Epithelial cell of prostate (primary cell): Measurements from ENCODE around the gene EPHB4.
"Not testable (repeated sequence)": the region's sequence is repeated elsewhere in the genome, so short reads cannot be mapped to it uniquely, and the experiment has no call there.

Experiments used
- DNase-seq: peaks from one replicate; pipeline ENCODE4 v3.0.0-alpha.2; 2011; ENCODE audit warnings: low read depth, low spot score
- H3K27ac ChIP-seq: fragments of 450-650 bp; 2 replicates; pipeline ENCODE4 v1.5.1; 2017; ENCODE audit warnings: mild to moderate bottlenecking

The EPHB4 gene

GRCh38 chr7:100793806-100794660 is 33.3 kb downstream of the EPHB4 start:
- DNase-seq = no peak
- H3K27ac ChIP-seq = no peak overlapping the region

GRCh38 chr7:100791881-100792666 is 35.2 kb downstream of the EPHB4 start:
- H3K27ac ChIP-seq = no peak overlapping the region
- no peak for DNase-seq

GRCh38 chr7:100789055-100789454 is 38.3 kb downstream of the EPHB4 start:
- H3K27ac ChIP-seq = no peak overlapping the region
- no peak for DNase-seq

GRCh38 chr7:100786323-100786722 is 41.0 kb downstream of the EPHB4 start:
- DNase-seq = no peak

GRCh38 chr7:100785878-100786277 is 41.4 kb downstream of the EPHB4 start:
- no peak overlapping the region for H3K27ac ChIP-seq
- DNase-seq = no peak

More at GRCh38 chr7:100786323-100786722, 41.0 kb downstream of the EPHB4 start:
- H3K27ac ChIP-seq = no peak overlapping the region

DNA sequence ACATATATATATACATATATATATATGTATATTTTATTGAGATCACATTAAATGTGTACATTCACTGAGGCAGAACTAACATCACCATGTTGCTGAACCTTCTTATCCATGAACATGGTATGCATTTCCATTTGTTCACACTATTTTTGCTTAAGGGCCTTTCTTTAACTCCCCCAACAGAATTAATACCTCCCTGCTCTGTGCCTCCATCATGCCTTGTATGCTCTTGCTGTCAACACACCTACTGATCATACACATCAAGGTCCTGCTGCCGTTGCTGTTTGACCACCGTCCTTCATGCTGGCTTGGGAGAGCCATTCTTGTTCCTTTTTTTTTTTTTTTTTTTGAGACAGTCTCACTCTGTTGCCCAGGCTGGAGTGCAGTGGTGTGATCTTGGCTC is 43.5 kb downstream of the EPHB4 start:
- no peak overlapping the region for H3K27ac ChIP-seq
- no peak for DNase-seq

DNA sequence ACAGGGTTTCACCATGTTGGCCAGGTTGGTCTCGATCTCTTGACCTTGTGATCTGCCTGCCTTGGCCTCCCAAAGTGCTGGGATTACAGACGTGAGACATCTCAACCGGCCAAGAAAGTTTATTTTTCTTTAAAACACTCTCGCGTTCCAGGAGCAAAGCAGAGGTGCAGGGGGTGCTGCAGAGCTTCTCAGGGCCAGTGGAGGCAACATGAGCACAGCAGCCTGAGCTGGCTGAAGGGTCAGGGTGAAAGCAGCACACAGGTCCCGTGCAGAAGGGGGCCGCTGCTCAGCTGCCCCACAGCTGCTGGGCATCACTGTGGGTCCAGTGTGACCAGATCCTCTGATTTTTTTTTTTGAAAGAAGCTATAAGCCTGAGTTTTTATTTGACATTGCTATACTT is 46.1 kb downstream of the EPHB4 start:
- H3K27ac ChIP-seq = no peak overlapping the region
- DNase-seq = no peak

GRCh38 chr7:100779359-100779758 is 48.0 kb downstream of the EPHB4 start:
- H3K27ac ChIP-seq = no peak overlapping the region
- DNase-seq = no peak

- H3K27ac ChIP-seq = no peak overlapping the region
- DNase-seq = no peak
Observed at GRCh38 chr7:100778061-100778621, 49.2 kb downstream of the EPHB4 start.

GRCh38 chr7:100773491-100773890 is 53.8 kb downstream of the EPHB4 start:
- H3K27ac ChIP-seq = no peak overlapping the region
- DNase-seq = no peak

DNA sequence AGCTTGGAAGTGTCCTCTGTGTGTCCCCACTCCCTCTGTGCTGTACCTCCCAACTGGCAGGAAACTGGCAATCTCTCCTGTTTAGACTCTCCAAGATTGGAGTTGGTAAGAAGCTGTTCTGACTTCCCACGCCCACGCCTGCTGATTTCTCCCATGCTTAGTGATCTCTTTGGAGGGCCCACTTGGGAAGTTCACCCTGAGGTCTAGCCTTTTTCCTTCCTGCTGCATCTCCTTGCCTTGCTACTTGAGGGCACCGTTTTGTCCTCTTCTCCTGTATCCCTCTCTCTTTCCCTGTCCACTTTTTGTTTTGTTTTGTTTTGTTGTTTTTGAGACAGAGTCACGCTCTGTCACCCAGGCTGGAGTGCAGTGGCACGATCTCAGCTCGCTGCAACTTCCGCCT is 58.5 kb downstream of the EPHB4 start:
- no peak for DNase-seq

GRCh38 chr7:100765250-100765649 is 62.1 kb downstream of the EPHB4 start:
- H3K27ac ChIP-seq = no peak overlapping the region
- no peak for DNase-seq

More for the DNA sequence above, 58.5 kb downstream of the EPHB4 start:
- no peak overlapping the region for H3K27ac ChIP-seq

DNA sequence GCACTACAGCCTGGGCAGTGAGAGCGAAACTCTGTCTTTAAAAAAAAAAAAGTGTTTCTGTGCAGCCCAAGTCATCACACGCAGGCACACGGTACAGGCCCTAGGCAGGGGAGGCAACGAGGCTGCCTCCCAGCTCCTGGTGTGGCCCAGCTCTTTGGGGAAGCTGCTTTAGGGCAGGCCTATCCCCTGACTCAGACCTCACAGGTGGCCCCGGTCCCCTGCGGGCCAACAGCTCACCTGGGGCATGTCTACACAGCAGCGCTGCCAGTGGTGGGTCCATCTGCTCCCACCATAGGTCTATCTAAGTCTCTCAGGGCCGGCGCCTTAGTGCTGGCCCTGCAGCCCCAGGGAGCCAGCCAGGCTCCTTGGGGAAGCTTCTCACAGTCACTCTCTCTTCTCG is 62.5 kb downstream of the EPHB4 start:
- DNase-seq = no peak
- H3K27ac ChIP-seq = no peak overlapping the region

DNA sequence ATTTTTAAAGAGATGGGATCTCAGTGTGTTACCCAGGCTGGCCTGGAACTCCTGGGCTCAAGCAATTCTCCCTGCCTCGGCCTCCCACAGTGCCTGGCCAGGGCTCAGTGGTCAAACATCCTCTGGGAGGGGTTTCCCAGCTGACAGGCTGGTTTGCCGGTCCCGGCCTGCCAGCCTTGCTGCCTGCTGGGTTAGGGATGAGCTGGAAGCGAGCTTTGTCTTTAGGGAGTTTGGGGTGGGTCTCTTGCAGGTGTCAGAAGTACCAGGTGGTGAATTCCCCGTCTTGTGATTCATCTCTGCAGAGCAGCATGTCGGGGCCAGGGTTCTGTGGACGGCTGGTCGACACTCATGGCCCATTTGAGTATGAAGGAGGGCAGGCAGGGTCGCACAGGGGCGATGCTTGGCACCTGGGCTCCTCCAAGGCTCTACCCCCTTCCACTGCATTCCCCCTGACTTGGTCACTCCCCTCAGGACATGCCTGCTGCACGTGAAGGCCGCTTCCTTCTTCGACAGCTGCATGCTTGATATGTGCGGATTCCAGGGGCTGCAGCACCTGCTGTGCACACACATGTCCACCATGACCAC is 63.7 kb downstream of the EPHB4 start:
- H3K27ac ChIP-seq = no peak overlapping the region
- DNase-seq = peak; percentile 44

DNA sequence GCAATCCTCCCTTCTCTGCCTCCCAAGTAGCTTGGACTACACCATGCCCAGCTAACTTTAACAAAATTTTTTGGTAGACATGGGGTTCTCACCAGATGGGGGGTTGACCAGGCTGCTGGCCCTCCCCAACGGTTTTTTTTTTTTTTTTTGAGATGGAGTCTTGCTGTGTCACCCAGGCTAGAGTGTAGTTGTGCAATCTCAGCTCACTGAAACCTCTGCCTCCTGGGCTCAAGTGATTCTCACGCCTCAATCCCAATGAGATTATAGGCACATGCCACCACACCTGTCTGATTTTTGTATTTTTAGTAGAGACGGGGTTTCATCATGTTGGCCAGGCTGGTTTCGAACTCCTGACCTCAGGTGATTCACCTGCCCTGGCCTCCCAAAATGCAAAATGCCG is 64.5 kb downstream of the EPHB4 start:
- not testable (repeated sequence) for DNase-seq, H3K27ac ChIP-seq

DNA sequence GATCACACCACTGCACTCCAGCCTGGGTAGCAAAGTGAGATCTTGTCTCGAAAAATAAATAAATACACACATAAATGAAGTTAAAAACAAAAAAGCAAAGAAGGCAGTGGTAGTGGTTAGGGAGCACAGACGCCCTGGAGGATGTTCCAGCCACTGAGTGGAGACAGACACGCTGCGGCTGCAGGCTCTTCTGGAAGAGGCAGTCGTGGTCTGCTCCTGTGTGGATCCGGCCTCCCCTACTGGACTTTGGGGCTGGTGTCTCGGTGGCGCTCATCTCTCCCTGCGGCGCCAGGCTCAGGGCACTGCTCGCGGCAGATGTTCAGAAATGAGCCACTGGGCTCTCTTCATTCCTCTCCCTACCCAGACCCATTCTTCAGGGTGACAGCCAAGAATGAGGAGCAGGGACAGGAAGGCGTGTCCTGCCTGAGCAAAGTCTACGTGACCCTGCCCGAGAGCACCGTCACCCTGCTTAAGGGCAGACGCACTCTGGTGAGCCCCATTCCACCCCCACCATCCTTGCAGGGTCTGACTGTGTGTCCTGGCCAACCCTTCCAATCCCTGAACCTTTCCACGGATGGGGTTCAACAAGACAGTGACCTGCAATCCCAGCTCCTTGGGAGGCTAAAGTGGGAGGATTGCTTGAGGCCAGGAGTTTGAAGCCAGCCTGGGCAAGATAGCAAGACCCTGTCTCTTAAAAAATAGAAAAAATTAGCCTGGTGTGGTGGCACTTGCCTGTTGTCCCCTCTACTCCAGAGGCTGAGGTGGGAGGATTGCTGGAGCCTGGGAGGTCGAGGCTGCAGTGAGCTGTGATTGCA is 67.8 kb downstream of the EPHB4 start:
- DNase-seq = no peak
- H3K27ac ChIP-seq = no peak overlapping the region

DNA sequence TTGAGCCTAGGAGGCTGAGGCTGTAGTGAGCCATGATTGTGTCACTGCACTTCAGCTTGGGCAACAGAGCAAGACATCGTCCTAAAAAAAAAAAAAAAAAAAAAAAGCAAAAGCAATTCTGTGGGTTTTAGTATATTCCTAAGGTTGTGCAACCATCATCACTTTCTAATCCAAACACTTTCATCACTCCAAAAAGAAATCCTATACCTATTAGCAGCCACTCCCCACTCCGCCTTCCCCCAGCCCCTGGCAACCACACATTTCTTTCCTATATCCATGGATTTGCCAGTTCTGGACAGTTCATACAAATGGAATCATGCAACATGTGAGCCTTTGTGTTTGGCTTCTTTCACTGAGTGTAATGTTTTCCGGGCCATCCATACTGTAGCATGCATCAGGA is 73.6 kb downstream of the EPHB4 start:
- no peak for DNase-seq
- no peak overlapping the region for H3K27ac ChIP-seq

DNA sequence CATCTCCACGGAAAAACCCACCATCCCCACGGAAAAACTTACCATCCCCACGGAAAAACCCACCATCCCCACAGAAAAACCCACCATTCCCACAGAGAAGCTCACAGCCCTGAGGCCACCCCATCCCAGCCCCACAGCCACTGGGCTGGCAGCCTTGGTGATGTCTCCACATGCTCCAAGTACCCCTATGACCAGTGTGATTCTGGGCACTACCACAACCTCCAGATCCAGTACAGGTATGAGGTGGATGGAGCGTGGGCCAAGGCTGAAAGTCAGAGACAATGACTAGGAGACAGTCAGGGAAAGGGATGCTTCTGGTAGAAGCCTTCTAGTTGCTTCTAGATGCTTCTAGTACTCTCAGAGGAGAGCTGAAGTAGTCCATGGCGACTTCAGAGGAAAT is 74.3 kb downstream of the EPHB4 start:
- DNase-seq = no peak
- no peak overlapping the region for H3K27ac ChIP-seq
